ENCODE measurements around the gene BBS9. TPM values are rescaled to one million over a fixed set of nuclear protein-coding genes. Genes with fewer than 3 reads are reported as not detected.

BBS9 gene
- total and polyA plus RNA-seq, 12 donors = 4.1 to 44.0 (median 10.0) TPM

DNA sequence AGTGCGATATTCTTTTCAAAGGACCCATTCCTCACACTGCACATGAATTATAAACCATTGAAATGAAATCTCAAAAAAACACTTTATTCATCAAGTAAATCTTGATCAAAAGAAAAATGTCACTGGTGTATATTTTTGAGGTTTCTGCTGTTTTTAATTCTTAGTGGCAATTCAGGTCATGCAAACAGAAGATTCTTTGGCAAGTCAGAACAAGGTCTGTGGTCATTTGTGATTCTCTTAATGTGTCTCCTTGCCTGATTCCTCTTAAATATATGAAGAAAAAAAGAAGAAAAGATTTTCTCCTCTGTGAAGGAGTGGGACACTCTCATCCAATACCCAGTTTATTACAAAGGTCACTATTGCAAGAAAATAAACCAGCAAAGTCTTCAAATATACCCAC is 467.8 kb downstream of the BBS9 start:
- WGBS, 2 donors = 89 to 98% methylated on average over 1 of the region's 1 CpG
- intact Hi-C loops (cut with DNase I) = no loop called here
- TF ChIP-seq, protein P1, sequence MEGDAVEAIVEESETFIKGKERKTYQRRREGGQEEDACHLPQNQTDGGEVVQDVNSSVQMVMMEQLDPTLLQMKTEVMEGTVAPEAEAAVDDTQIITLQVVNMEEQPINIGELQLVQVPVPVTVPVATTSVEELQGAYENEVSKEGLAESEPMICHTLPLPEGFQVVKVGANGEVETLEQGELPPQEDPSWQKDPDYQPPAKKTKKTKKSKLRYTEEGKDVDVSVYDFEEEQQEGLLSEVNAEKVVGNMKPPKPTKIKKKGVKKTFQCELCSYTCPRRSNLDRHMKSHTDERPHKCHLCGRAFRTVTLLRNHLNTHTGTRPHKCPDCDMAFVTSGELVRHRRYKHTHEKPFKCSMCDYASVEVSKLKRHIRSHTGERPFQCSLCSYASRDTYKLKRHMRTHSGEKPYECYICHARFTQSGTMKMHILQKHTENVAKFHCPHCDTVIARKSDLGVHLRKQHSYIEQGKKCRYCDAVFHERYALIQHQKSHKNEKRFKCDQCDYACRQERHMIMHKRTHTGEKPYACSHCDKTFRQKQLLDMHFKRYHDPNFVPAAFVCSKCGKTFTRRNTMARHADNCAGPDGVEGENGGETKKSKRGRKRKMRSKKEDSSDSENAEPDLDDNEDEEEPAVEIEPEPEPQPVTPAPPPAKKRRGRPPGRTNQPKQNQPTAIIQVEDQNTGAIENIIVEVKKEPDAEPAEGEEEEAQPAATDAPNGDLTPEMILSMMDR (IDR thresholded peaks at IDR 0.05) = no peak
- Histone ChIP-seq H3K9me3 (no peaks in the 10 kb centered on the region), H3K27me3 (no peaks in the 10 kb centered on the region), H3K27ac (no peak overlapping the region), H3K4me3 (no peak overlapping the region), H3K36me3 (no peaks in the 10 kb centered on the region), H3K4me1 (peaks cover 0 to 12% (median 0%) of the 10 kb centered on the region in 9 donors)
- ATAC-seq (no peak), DNase-seq (no peak)

GRCh38 chr7:33601101-33601500 is 471.7 kb downstream of the BBS9 start:
- WGBS, 2 donors = 86 to 88% methylated on average over 4 of the region's 4 CpGs
- H3K4me3 ChIP-seq = no peak overlapping the region
- no peak for DNase-seq
- H3K4me1 ChIP-seq = no peaks in the 10 kb centered on the region
- peaks cover 0 to 11% (median 0%) of the 10 kb centered on the region in 9 donors for H3K36me3 ChIP-seq
- intact Hi-C loops (cut with DNase I) = no loop called here
- no peak overlapping the region for H3K27ac ChIP-seq
- ATAC-seq = no peak
- H3K27me3 ChIP-seq = no peaks in the 10 kb centered on the region
- H3K9me3 ChIP-seq = no peaks in the 10 kb centered on the region
- TF ChIP-seq, protein P1 (IDR thresholded peaks at IDR 0.05) = no peak

GRCh38 chr7:33601884-33602283 is 472.5 kb downstream of the BBS9 start:
- no peak overlapping the region for H3K27ac ChIP-seq
- TF ChIP-seq, protein P1 (IDR thresholded peaks at IDR 0.05) = no peak
- H3K36me3 ChIP-seq = peaks cover 0 to 19% (median 0%) of the 10 kb centered on the region in 9 donors
- H3K4me3 ChIP-seq = no peak overlapping the region
- no peak for ATAC-seq
- no peaks in the 10 kb centered on the region for H3K4me1 ChIP-seq
- DNase-seq = no peak
- 98 to 99% methylated on average over 2 of the region's 2 CpGs for WGBS, 2 donors
- H3K9me3 ChIP-seq = no peaks in the 10 kb centered on the region
- intact Hi-C loops (cut with DNase I) = no loop called here
- H3K27me3 ChIP-seq = no peaks in the 10 kb centered on the region

DNA sequence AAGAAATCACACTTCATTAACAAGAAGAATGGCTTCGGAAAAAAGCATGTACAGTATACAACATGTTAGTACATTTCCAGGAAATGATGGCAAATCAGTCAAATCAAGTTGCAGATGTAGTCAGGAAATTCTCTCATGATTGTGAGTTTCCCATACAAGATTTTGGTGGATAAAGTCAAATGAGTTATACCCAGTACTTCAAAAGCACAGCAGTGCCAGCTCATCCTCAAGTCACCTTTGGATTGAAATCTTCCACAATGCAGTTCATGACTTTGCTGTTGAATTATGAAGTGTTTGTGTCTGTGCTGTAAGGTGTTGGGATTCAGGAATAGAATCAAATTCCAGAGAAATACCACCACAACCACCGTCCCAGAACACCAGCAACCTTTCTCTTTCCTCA is 474.7 kb downstream of the BBS9 start:
- peaks cover 0 to 13% (median 0%) of the 10 kb centered on the region in 11 donors for H3K9me3 ChIP-seq
- TF ChIP-seq, protein P1 (IDR thresholded peaks at IDR 0.05) = no peak
- WGBS, 2 donors = 68 to 73% methylated on average over 2 of the region's 2 CpGs
- H3K27ac ChIP-seq = no peak overlapping the region
- intact Hi-C loops (cut with DNase I) = no loop called here
- no peaks in the 10 kb centered on the region for H3K4me1 ChIP-seq
- H3K36me3 ChIP-seq = peaks cover 0 to 20% (median 0%) of the 10 kb centered on the region in 9 donors
- H3K4me3 ChIP-seq = no peak overlapping the region
- no peak for DNase-seq
- no peak for ATAC-seq
- H3K27me3 ChIP-seq = no peaks in the 10 kb centered on the region

Data from heart right ventricle (tissue), 16 donors.